GM18867 (cell line): Measurements from ENCODE around the gene MRPL10.
"Not testable (repeated sequence)": the region's sequence is repeated elsewhere in the genome, so short reads cannot be mapped to it uniquely, and the experiment has no call there.

Experiments used
- ATAC-seq: cut with Tn5 transposase; IDR thresholded peaks from one replicate; pipeline ENCODE4 v1.9.1; 2021; ENCODE audit warnings: mild to moderate bottlenecking, moderate library complexity; ENCODE audit not compliant: unreplicated experiment

MRPL10 gene

GRCh38 chr17:47800686-47801085 is 30.7 kb downstream of the MRPL10 start:
- no peak for ATAC-seq

- no peak for ATAC-seq
These were observed 33.5 kb downstream of the MRPL10 start for GRCh38 chr17:47797797-47798196.

GRCh38 chr17:47792979-47793378 is 38.4 kb downstream of the MRPL10 start:
- no peak for ATAC-seq

- no peak for ATAC-seq
These were observed 38.9 kb downstream of the MRPL10 start for GRCh38 chr17:47792457-47792856.

GRCh38 chr17:47791025-47791424 is 40.3 kb downstream of the MRPL10 start:
- ATAC-seq, result no peak

- ATAC-seq, result no peak
These were observed 41.5 kb downstream of the MRPL10 start for GRCh38 chr17:47789611-47790561.

- no peak for ATAC-seq
These were observed 45.7 kb downstream of the MRPL10 start for GRCh38 chr17:47785538-47786123.

- ATAC-seq, result no peak
These were observed 49.9 kb downstream of the MRPL10 start for GRCh38 chr17:47781397-47781796.

GRCh38 chr17:47778184-47778635 is 53.1 kb downstream of the MRPL10 start:
- no peak for ATAC-seq

- no peak for ATAC-seq
These were observed 54.8 kb downstream of the MRPL10 start for GRCh38 chr17:47776330-47777197.

GRCh38 chr17:47774987-47775580 is 56.3 kb downstream of the MRPL10 start:
- no peak for ATAC-seq

- no peak for ATAC-seq
These were observed 57.0 kb downstream of the MRPL10 start for GRCh38 chr17:47774331-47774730.

- ATAC-seq, result not testable (repeated sequence)
These were observed 57.7 kb downstream of the MRPL10 start for GRCh38 chr17:47773649-47774048.
